Calu3 (cell line): Measurements from ENCODE around the gene ABR. TPM values are rescaled to one million over a fixed set of nuclear protein-coding genes. Genes with fewer than 3 reads are reported as not detected.

Experiments
- BruUV-seq: library from RNA; stranded (reverse); fragments of 400-500 nt; replicated peaks from 2 replicates; lab custom pipeline; 2021; lab: Mats Ljungman, UMichigan
- CTCF ChIA-PET: fragments of 300-600 bp; sonication (Branson Sonifier 250); formaldehyde crosslinking; loops from one replicate; lab custom pipeline; 2022; ENCODE audit warnings: antibody characterized with exemption; lab: Charles Lee
- DNase-seq: peaks from one replicate; pipeline ENCODE4 v3.0.0; 2022
- H3K27ac Mint-ChIP-seq: one replicate; pipeline ENCODE4 v1.8.0; 2022; ENCODE audit warnings: mixed read lengths; ENCODE audit not compliant: unreplicated experiment
- H3K27me3 Mint-ChIP-seq: one replicate; pipeline ENCODE4 v1.8.0; 2022; ENCODE audit warnings: mixed read lengths; ENCODE audit not compliant: unreplicated experiment
- H3K36me3 Mint-ChIP-seq: one replicate; pipeline ENCODE4 v1.8.0; 2022; ENCODE audit warnings: mild to moderate bottlenecking, moderate library complexity, mixed read lengths; ENCODE audit not compliant: insufficient read depth, unreplicated experiment
- H3K4me1 Mint-ChIP-seq: one replicate; pipeline ENCODE4 v1.8.0; 2022; ENCODE audit warnings: mild to moderate bottlenecking, low read depth, mixed read lengths; ENCODE audit not compliant: unreplicated experiment
- H3K4me3 Mint-ChIP-seq: one replicate; pipeline ENCODE4 v1.8.0; 2022; ENCODE audit warnings: mild to moderate bottlenecking, low read depth, moderate library complexity, mixed read lengths; ENCODE audit not compliant: unreplicated experiment
- H3K9me3 Mint-ChIP-seq: one replicate; pipeline ENCODE4 v1.8.0; 2022; ENCODE audit warnings: low read depth, mixed read lengths; ENCODE audit not compliant: unreplicated experiment
- CTCF ChIP-seq: fragments of 200-600 bp; IDR thresholded peaks from one replicate; pipeline ENCODE4 v1.8.0; 2022; ENCODE audit warnings: antibody characterized with exemption; ENCODE audit not compliant: unreplicated experiment
- intact Hi-C: fragments of 100-400 bp; cut with micrococcal nuclease; formaldehyde crosslinking; loops from one replicate; pipeline ENCODE4 v1.10.0; 2022; ENCODE audit not compliant: unreplicated experiment
- total RNA-seq: library from RNA; stranded (reverse); gene quantifications from 2 replicates; pipeline ENCODE4 v1.2.3, GENCODE V29; 2022

Gene ABR
- total RNA-seq, 1 experiment from 2014 or later: 92.7 TPM

DNA sequence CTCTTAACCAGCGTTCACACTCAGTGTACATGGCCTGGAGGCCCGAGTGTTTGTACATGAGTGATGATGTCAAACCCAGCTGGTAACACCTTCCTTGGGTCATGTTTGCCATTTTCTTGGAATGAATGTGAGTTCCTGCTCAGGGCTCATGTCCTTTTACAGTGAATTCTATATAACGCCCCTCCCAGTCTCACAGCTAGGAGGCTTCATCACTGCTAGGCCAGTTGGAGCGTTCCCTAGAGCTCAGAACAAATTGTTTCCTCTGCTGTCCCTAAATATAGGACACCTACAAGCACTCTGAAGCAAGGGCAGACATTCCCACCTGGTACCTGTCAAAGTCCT is 177.4 kb downstream of the ABR start:
- intact Hi-C loops: no loop called here
- H3K36me3 Mint-ChIP-seq: peaks cover 65% of the 10 kb centered on the region
- DNase-seq: no peak
- H3K27ac Mint-ChIP-seq: peak overlapping the region; percentile 40
- H3K27me3 Mint-ChIP-seq: no peaks in the 10 kb centered on the region
- H3K4me1 Mint-ChIP-seq: peaks cover 12% of the 10 kb centered on the region
- no peak overlapping the region for H3K4me3 Mint-ChIP-seq
- CTCF ChIA-PET: interaction anchor here (0.6 kb wide), 1 partner anchor 78 kb away, joined by 4 read pairs; no protein-coding TSS in a partner anchor
- no peaks in the 10 kb centered on the region for H3K9me3 Mint-ChIP-seq
- no TSS peak for BruUV-seq
- no peak for TF ChIP-seq CTCF

DNA sequence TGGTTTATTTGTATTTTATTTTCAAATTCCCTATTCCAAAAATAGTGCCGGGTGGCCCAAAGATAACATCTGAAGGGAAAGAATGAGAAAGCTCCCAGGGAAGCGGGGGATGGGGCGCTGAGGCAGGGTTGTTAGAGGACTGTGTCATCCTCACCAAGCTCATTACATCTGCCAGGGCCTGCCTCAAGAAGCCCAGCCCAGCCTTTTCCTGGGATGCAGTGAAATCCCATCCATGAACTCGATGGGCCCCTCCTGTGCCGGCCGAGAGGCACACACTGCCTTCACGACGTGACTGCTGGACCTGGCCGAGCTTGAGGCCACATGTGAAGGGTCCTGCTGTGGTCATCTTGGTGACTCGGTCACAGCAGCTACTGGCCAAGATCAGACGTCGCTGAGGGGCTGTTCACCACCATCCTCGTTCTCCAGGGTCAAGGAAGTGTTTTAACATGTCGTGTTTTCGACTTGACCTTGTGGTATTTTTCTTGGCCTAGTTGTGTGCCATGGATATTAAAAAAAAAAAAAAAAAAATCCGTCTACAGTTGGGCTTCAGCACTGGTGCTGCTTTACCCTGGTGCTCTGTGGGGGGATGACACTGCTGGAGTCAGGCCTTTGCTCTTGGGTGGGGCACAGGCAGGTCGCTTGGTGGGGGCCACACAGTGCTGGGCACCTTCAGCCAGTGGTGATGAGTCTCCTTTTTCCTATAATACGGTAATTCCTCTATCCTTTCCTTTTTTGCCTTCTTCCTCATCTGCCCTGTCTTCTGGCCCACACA is 178.0 kb downstream of the ABR start:
- H3K4me3 Mint-ChIP-seq: no peak overlapping the region
- no peaks in the 10 kb centered on the region for H3K9me3 Mint-ChIP-seq
- intact Hi-C loops: no loop called here
- H3K27ac Mint-ChIP-seq: peak overlapping the region; percentile 40
- no TSS peak for BruUV-seq
- CTCF ChIA-PET: no interaction called here
- no peaks in the 10 kb centered on the region for H3K27me3 Mint-ChIP-seq
- no peak for DNase-seq
- TF ChIP-seq CTCF: no peak
- H3K36me3 Mint-ChIP-seq: peaks cover 71% of the 10 kb centered on the region
- H3K4me1 Mint-ChIP-seq: peaks cover 12% of the 10 kb centered on the region

GRCh38 chr17:1000597-1001461 is 179.0 kb downstream of the ABR start:
- no TSS peak for BruUV-seq
- no peak for TF ChIP-seq CTCF
- no peak overlapping the region for H3K27ac Mint-ChIP-seq
- intact Hi-C loops: no loop called here
- CTCF ChIA-PET: no interaction called here
- no peak overlapping the region for H3K4me3 Mint-ChIP-seq
- H3K36me3 Mint-ChIP-seq: peaks cover 72% of the 10 kb centered on the region
- peaks cover 12% of the 10 kb centered on the region for H3K4me1 Mint-ChIP-seq
- H3K9me3 Mint-ChIP-seq: no peaks in the 10 kb centered on the region
- H3K27me3 Mint-ChIP-seq: no peaks in the 10 kb centered on the region
- DNase-seq: no peak

- no peaks in the 10 kb centered on the region for H3K27me3 Mint-ChIP-seq
- BruUV-seq: no TSS peak
- DNase-seq: no peak
- CTCF ChIA-PET: no interaction called here
- TF ChIP-seq CTCF: no peak
- peak overlapping the region; percentile 96 for H3K4me3 Mint-ChIP-seq
- H3K9me3 Mint-ChIP-seq: no peaks in the 10 kb centered on the region
- peaks cover 12% of the 10 kb centered on the region for H3K4me1 Mint-ChIP-seq
- peaks cover 58% of the 10 kb centered on the region for H3K36me3 Mint-ChIP-seq
- H3K27ac Mint-ChIP-seq: no peak overlapping the region
- intact Hi-C loops: no loop called here
Measured at GRCh38 chr17:998111-998510, 181.7 kb downstream of the ABR start.
